PC-3 (cell line): ENCODE data around the gene APBB2. TPM values are rescaled to one million over a fixed set of nuclear protein-coding genes. Genes with fewer than 3 reads are reported as not detected.

Experiments
- ATAC-seq: fragments of 200-7000 bp; cut with Tn5 transposase; 2 replicates; pipeline ENCODE4 v1.9.1; 2020; ENCODE audit warnings: mild to moderate bottlenecking, moderate library complexity
- BruUV-seq: library from RNA; stranded (reverse); fragments of 400-500 nt; replicated peaks from 2 replicates; lab custom pipeline; 2021; lab: Mats Ljungman, UMichigan
- CTCF ChIA-PET: fragments of 300-600 bp; sonication (Branson Sonifier 250); formaldehyde crosslinking; loops from one replicate; lab custom pipeline; 2022; ENCODE audit warnings: antibody characterized with exemption; lab: Charles Lee
- POLR2A ChIA-PET: fragments of 300-600 bp; sonication (Branson Sonifier 250); formaldehyde crosslinking; loops from one replicate; lab custom pipeline; 2022; ENCODE audit warnings: antibody characterized with exemption; ENCODE audit not compliant: unreplicated experiment; lab: Charles Lee
- DNase-seq: peaks from one replicate; pipeline ENCODE4 v3.0.0-alpha.2; 2015
- H2AFZ ChIP-seq: fragments of 300-600 bp; sonication (generic); 2 replicates; pipeline ENCODE4 v1.6.0; 2016; ENCODE audit warnings: antibody characterized with exemption, low read length
- H3F3A ChIP-seq: fragments of 300-600 bp; sonication (generic); one replicate; pipeline ENCODE4 v1.6.0; 2017; ENCODE audit warnings: antibody characterized with exemption, low read length, control low read depth, mild to moderate bottlenecking; ENCODE audit not compliant: unreplicated experiment
- H3K27ac ChIP-seq: fragments of 300-600 bp; sonication (generic); 2 replicates; pipeline ENCODE4 v1.5.1; 2016; ENCODE audit warnings: mild to moderate bottlenecking, low read length
- H3K27me3 ChIP-seq: fragments of 300-600 bp; sonication (generic); 2 replicates; pipeline ENCODE4 v1.6.1; 2016; ENCODE audit warnings: low read length, mixed read lengths
- H3K36me3 ChIP-seq: fragments of 300-600 bp; sonication (generic); 2 replicates; pipeline ENCODE4 v1.6.1; 2016; ENCODE audit warnings: low read depth, mixed run types, low read length, mixed read lengths
- H3K4me1 ChIP-seq: fragments of 300-600 bp; sonication (generic); 2 replicates; pipeline ENCODE4 v1.5.1; 2016; ENCODE audit warnings: low read length; ENCODE audit not compliant: insufficient read depth
- H3K4me2 ChIP-seq: fragments of 300-600 bp; sonication (generic); 2 replicates; pipeline ENCODE4 v1.6.0; 2016; ENCODE audit warnings: low read length
- H3K4me3 ChIP-seq: fragments of 300-600 bp; sonication (generic); 2 replicates; pipeline ENCODE4 v1.5.1; 2016; ENCODE audit warnings: mild to moderate bottlenecking, low read length, mixed read lengths
- H3K79me2 ChIP-seq: fragments of 300-600 bp; sonication (generic); 2 replicates; pipeline ENCODE4 v1.6.1; 2017; ENCODE audit warnings: low read length, mixed read lengths
- H3K9ac ChIP-seq: fragments of 300-600 bp; sonication (generic); 2 replicates; pipeline ENCODE4 v1.6.0; 2016; ENCODE audit warnings: mild to moderate bottlenecking, low read length
- H3K9me2 ChIP-seq: fragments of 300-600 bp; sonication (generic); replicated peaks from 2 replicates; pipeline ENCODE4 v1.6.1; 2016; ENCODE audit warnings: mixed run types, low read length, mixed read lengths
- H3K9me3 ChIP-seq: fragments of 300-600 bp; sonication (generic); 2 replicates; pipeline ENCODE4 v1.6.1; 2016; ENCODE audit warnings: low read length, mixed read lengths
- H4K20me1 ChIP-seq: fragments of 300-600 bp; sonication (generic); 2 replicates; pipeline ENCODE4 v1.6.1; 2016; ENCODE audit warnings: low read length, mixed read lengths
- CTCF ChIP-seq: fragments of 300-600 bp; sonication (generic); conservative IDR thresholded peaks from 2 replicates; pipeline ENCODE4 v1.5.1; 2017; ENCODE audit warnings: antibody characterized with exemption, low read depth, mild to moderate bottlenecking, low read length
- EZH2 ChIP-seq: fragments of 300-600 bp; sonication (generic); IDR thresholded peaks from one replicate; pipeline ENCODE4 v1.6.1; 2017; ENCODE audit warnings: antibody characterized with exemption, mild to moderate bottlenecking, low read length; ENCODE audit not compliant: unreplicated experiment
- EZH2phosphoT487 ChIP-seq: fragments of 300-600 bp; sonication (generic); IDR thresholded peaks from 2 replicates; pipeline ENCODE4 v1.6.1; 2018; ENCODE audit warnings: mild to moderate bottlenecking, antibody characterized with exemption, low read length, borderline replicate concordance
- intact Hi-C: fragments of 100-400 bp; cut with micrococcal nuclease; formaldehyde crosslinking; loops from 2 replicates; pipeline ENCODE4 v1.9.0; 2023
- total RNA-seq: library from RNA; depleted of rRNA; stranded (reverse); fragments of >200 nt; gene quantifications from 2 replicates; pipeline ENCODE4 v1.2.3, GENCODE V29; 2014

APBB2 gene
- total RNA-seq, 1 experiment from 2014 or later, result 24.7 TPM

- Histone ChIP-seq H2AFZ (no peak overlapping the region), H3K27ac (no peak overlapping the region), H3K9me3 (no peaks in the 10 kb centered on the region), H3K9me2 (no peaks in the 10 kb centered on the region), H3F3A (no peaks in the 10 kb centered on the region), H3K36me3 (no peaks in the 10 kb centered on the region), H4K20me1 (no peaks in the 10 kb centered on the region), H3K4me2 (no peak overlapping the region), H3K4me3 (no peak overlapping the region), H3K27me3 (no peaks in the 10 kb centered on the region), H3K9ac (no peak overlapping the region), H3K79me2 (no peaks in the 10 kb centered on the region), H3K4me1 (peaks cover 4% of the 10 kb centered on the region; the same call in 1 of the 2 replicates)
- DNase-seq, result no peak
- no peak for ATAC-seq
- CTCF ChIA-PET, result no interaction called here
- no peak for TF ChIP-seq EZH2
- TF ChIP-seq CTCF, result no peak
- no peak for TF ChIP-seq EZH2phosphoT487
- intact Hi-C loops, result no loop called here
- no TSS peak for BruUV-seq
- POLR2A ChIA-PET, result no interaction called here
These were observed 377.1 kb downstream of the APBB2 start for GRCh38 chr4:40837094-40837870.

- no peak overlapping the region for H2AFZ ChIP-seq
- TF ChIP-seq EZH2phosphoT487, result no peak
- no peaks in the 10 kb centered on the region for H3K27me3 ChIP-seq
- no peak for ATAC-seq
- H3K27ac ChIP-seq, result no peak overlapping the region
- no TSS peak for BruUV-seq
- ChIA-PET CTCF (no interaction called here), POLR2A (no interaction called here)
- no peaks in the 10 kb centered on the region for H3K9me3 ChIP-seq
- no peaks in the 10 kb centered on the region for H3K79me2 ChIP-seq
- no peaks in the 10 kb centered on the region; the same call in 1 of the 2 replicates for H3K36me3 ChIP-seq
- no peak overlapping the region for H3K4me2 ChIP-seq
- no peaks in the 10 kb centered on the region for H3K9me2 ChIP-seq
- H4K20me1 ChIP-seq, result no peaks in the 10 kb centered on the region
- intact Hi-C loops, result no loop called here
- no peak for DNase-seq
- H3K4me3 ChIP-seq, result no peak overlapping the region
- no peak overlapping the region for H3K9ac ChIP-seq
- no peaks in the 10 kb centered on the region for H3F3A ChIP-seq
- H3K4me1 ChIP-seq, result no peaks in the 10 kb centered on the region
These were observed 381.1 kb downstream of the APBB2 start for GRCh38 chr4:40833212-40833611.

- Histone ChIP-seq H3K9ac (no peak overlapping the region), H3K9me3 (no peaks in the 10 kb centered on the region), H3K27me3 (no peaks in the 10 kb centered on the region), H3K79me2 (no peaks in the 10 kb centered on the region), H3K9me2 (no peaks in the 10 kb centered on the region), H3K36me3 (no peaks in the 10 kb centered on the region; the same call in 1 of the 2 replicates), H3F3A (no peaks in the 10 kb centered on the region), H3K27ac (no peak overlapping the region), H3K4me3 (no peak overlapping the region), H3K4me2 (no peak overlapping the region), H3K4me1 (no peaks in the 10 kb centered on the region), H2AFZ (no peak overlapping the region), H4K20me1 (no peaks in the 10 kb centered on the region)
- intact Hi-C loops, result no loop called here
- TF ChIP-seq CTCF (no peak), EZH2 (no peak), EZH2phosphoT487 (no peak)
- DNase-seq (no peak), ATAC-seq (no peak)
- no TSS peak for BruUV-seq
- ChIA-PET POLR2A (no interaction called here), CTCF (no interaction called here)
These were observed 382.2 kb downstream of the APBB2 start for GRCh38 chr4:40832175-40832574.
